T-helper 1 cell treated with Interleukin-12 subunit alpha and Interleukin-12 subunit beta and Interleukin-4 antibody, amounts not matched to agents 30 μg/mL and 1 μg/mL, for 36 hours (primary cell): Measurements from ENCODE around the gene TLCD1.
A peak's percentile ranks its signal among the peaks of the same experiment; 100 is the strongest.
"Not testable (repeated sequence)": the region's sequence is repeated elsewhere in the genome, so short reads cannot be mapped to it uniquely, and the experiment has no call there.

Experiments used
- H3K27ac Mint-ChIP-seq: one replicate; pipeline ENCODE4 v1.8.0; 2021; ENCODE audit warnings: mild to moderate bottlenecking, mixed read lengths
- H3K27me3 Mint-ChIP-seq: one replicate; pipeline ENCODE4 v1.8.0; 2021; ENCODE audit warnings: low read depth, mixed read lengths
- H3K36me3 Mint-ChIP-seq: one replicate; pipeline ENCODE4 v1.8.0; 2021; ENCODE audit warnings: low read depth, mixed read lengths
- H3K4me1 Mint-ChIP-seq: one replicate; pipeline ENCODE4 v1.8.0; 2021; ENCODE audit warnings: low read depth, mixed read lengths
- H3K4me3 Mint-ChIP-seq: one replicate; pipeline ENCODE4 v1.8.0; 2021; ENCODE audit warnings: mild to moderate bottlenecking, moderate library complexity, mixed read lengths
- H3K9me3 Mint-ChIP-seq: one replicate; pipeline ENCODE4 v1.8.0; 2021; ENCODE audit warnings: mixed read lengths

TLCD1 gene

DNA sequence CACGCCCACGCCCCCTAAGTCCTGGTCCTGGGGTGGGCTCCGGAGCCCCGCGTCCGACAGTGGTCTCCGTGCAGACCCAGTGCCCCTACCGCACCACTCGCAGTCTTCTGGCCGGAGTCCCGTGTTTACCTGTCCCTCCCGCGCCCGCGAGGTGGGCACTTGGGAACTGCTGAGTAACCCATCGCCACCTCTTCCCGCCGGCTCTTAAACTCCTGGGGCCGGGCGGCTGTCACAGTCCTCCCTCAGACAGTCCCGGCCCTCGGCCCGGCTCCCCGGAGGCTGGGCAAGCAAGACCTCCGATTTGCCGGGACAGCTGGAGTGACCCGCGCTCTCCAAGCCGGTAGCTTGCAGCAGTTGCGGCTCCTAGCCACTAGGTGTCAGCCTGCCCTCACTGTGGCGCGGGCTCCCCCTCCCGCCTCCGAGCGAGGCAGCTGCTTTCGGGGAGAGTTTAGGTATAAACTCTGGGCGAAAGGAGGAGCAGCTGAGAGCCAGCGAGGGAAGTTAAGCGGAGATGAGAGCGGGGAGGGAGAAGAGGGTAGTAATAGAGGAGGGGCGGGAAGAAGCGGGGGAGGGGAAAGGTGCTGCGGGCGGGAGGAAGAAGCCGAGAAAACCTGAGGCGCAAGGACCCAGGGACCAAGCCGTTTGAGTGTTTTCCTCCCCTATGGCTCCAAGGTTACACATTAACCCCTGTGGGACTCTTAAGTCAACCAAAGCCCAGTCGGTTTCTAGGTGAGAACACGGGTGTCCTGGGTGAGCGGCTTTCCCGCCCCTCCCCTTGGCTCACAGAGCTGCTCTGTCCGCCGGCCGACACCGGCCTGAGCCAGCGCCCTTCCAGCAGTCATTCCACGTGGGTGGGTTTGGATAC lies 826 bp upstream of the TLCD1 start:
- H3K4me3 Mint-ChIP-seq: peak overlapping the region; percentile 91
- H3K36me3 Mint-ChIP-seq: peaks cover 26% of the 10 kb centered on the region
- peak overlapping the region; percentile 97 for H3K27ac Mint-ChIP-seq
- no peaks in the 10 kb centered on the region for H3K9me3 Mint-ChIP-seq
- H3K27me3 Mint-ChIP-seq: no peaks in the 10 kb centered on the region
- peaks cover 45% of the 10 kb centered on the region for H3K4me1 Mint-ChIP-seq

DNA sequence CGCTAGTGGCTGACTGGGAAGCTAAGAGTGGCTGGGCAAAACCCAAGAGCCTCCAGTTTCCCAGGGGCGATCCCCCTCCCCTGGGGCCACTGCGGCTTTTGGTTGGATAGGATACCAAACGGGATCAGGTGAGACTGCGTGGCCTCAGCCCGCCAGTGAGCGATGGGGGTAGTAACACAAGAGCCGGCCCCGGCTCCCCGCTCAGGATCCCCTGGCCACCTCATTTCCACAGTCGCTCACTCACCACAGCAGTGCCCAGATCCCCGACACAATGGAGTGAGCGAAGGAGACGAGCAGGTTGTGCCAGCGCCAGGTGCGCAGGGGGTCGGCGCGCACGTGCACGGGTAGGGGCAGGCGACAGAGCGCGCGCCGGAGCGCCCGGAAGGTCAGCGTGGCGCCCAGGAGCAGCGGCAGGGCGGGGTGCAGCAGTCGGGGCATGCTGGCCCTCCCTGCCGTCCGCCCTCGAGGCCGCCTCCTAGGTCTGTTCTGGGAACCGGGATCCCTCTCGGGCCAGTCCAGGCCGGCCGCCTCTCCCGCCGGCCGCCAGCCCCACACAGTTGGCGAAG lies 290 bp downstream of the TLCD1 start:
- no peaks in the 10 kb centered on the region for H3K9me3 Mint-ChIP-seq
- H3K27ac Mint-ChIP-seq: peak overlapping the region; percentile 73
- H3K4me1 Mint-ChIP-seq: peaks cover 51% of the 10 kb centered on the region
- H3K27me3 Mint-ChIP-seq: no peaks in the 10 kb centered on the region
- H3K36me3 Mint-ChIP-seq: peaks cover 35% of the 10 kb centered on the region
- H3K4me3 Mint-ChIP-seq: peak overlapping the region; percentile 83

DNA sequence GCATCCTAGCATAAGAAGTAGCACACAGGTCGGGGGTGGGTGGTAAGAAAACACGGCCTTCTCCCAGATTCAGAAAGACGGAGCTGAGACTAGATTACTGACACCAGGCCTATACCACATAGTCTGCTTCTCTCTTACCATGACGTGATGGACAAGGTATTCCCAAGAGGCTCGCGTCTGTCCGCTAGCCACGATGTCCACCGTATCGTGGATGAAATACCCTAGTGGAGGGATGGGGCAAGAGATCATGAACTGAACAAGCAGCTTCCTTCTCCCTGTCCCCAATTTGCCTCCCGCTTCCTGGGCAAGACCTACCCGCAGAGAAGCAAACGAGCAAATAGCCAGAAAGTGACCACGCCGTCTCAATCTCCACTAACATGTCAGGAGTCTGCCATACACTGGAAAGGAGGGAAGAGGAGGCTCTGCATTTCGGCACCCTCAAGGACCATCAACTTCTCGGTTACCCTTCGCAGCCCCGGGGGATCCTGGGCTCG lies 820 bp downstream of the TLCD1 start:
- peaks cover 41% of the 10 kb centered on the region for H3K36me3 Mint-ChIP-seq
- peak overlapping the region; percentile 83 for H3K4me3 Mint-ChIP-seq
- no peaks in the 10 kb centered on the region for H3K27me3 Mint-ChIP-seq

DNA sequence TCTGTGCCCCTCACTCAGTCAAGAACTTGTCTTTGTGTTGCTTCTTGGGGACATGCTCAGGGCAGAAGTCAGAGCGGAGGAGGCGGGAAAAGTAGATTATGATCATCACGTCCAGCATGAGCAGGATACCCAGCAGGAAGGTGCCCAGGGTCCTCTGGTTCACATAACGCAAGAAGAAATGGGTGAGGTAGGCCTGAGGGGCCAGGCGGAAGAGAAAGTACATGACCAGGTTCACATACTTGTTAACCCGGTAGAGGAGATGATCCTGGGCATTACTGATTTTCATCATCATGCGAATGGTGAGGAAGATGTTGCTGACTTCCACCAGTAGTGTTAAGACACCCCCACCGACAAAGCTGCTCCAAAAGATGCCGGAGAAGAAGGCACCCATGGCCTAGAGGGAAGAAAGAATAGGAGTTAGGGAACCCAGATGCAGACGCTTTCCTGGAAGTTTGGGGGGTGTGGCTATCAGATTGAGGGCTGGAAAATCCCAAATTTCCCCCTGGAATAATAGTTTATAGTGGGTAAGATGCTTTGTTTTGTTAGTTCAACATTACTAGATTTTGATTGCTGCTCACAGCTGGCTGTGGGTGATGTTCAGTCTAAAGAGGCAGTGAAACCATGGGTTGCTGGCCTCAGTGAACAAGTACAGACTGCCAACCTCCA lies 1.4 kb downstream of the TLCD1 start:
- Mint-ChIP-seq H3K27ac (peak overlapping the region; percentile 73), H3K36me3 (peaks cover 46% of the 10 kb centered on the region), H3K4me1 (peaks cover 53% of the 10 kb centered on the region), H3K9me3 (no peaks in the 10 kb centered on the region), H3K27me3 (no peaks in the 10 kb centered on the region), H3K4me3 (peak overlapping the region; percentile 83)

More for the DNA sequence above, 820 bp downstream of the TLCD1 start:
- H3K27ac Mint-ChIP-seq: peak overlapping the region; percentile 73
- H3K4me1 Mint-ChIP-seq: peaks cover 54% of the 10 kb centered on the region
- no peaks in the 10 kb centered on the region for H3K9me3 Mint-ChIP-seq

DNA sequence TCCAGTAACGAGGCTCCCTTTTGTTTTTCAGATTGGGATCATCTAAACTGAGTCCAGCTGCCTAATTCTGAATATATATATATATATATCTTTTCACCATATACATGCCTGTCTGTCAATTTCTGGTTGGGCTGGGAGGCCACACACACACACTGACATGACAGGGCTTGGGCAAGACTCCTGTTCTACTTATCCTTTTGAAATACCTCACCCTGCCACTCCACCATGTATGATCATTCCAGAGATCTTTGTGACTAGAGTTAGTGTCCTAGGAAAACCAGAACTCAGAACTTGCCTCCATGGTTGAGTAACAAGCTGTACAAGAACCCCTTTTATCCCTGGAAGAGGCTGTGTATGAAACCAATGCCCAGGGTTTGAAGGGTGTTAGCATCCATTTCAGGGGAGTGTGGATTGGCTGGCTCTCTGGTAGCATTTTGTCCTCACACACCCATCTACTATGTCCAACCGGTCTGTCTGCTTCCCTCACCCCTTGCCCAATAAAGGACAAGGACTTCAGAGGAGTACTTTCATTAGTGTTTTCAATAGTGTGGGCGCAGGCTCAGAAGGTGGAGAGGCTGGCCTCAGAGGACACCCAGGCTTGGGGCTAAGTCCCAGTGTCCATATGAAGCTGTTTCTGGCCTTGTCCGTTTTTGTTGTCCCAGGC lies 2.1 kb downstream of the TLCD1 start:
- H3K36me3 Mint-ChIP-seq: peaks cover 46% of the 10 kb centered on the region
- peak overlapping the region; percentile 72 for H3K27ac Mint-ChIP-seq
- H3K4me1 Mint-ChIP-seq: peaks cover 53% of the 10 kb centered on the region
- H3K4me3 Mint-ChIP-seq: peak overlapping the region; percentile 83
- H3K27me3 Mint-ChIP-seq, H3K9me3 Mint-ChIP-seq: not testable (repeated sequence)

DNA sequence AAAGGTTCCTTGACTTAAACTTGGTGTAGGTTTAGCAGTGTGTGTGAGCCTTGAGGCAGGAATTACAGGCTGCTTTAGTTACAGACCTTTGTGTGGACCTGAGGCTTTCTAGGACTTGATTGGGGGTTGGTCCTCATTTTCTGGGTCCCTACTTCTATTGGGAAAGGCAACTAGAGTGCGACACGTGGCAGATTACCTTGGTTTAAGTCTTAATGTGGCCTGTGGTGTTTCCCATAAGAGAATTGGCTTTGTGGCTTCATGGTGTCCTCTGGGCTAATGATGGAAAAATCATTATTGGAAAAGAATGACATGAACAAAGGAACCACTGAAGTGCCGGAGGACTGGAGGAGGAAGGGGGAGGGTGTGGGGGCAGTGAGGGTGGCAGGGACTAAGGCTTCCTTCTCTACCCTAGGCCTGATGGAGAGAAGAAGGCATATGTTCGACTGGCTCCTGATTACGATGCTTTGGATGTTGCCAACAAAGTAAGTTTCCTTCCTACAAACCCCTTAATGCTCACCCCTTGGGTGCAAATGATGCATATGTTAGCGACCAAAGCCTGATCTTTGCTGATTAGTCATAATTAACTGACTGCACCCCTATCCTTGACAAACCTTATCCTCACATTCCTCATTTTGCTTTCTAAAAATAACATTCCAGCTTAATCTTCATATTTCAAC lies 2.7 kb downstream of the TLCD1 start:
- peak overlapping the region; percentile 37 for H3K4me3 Mint-ChIP-seq
- no peaks in the 10 kb centered on the region for H3K9me3 Mint-ChIP-seq
- H3K36me3 Mint-ChIP-seq: peaks cover 46% of the 10 kb centered on the region
- H3K27me3 Mint-ChIP-seq: peaks cover 7% of the 10 kb centered on the region
- H3K4me1 Mint-ChIP-seq: peaks cover 55% of the 10 kb centered on the region
- H3K27ac Mint-ChIP-seq: peak overlapping the region; percentile 72

DNA sequence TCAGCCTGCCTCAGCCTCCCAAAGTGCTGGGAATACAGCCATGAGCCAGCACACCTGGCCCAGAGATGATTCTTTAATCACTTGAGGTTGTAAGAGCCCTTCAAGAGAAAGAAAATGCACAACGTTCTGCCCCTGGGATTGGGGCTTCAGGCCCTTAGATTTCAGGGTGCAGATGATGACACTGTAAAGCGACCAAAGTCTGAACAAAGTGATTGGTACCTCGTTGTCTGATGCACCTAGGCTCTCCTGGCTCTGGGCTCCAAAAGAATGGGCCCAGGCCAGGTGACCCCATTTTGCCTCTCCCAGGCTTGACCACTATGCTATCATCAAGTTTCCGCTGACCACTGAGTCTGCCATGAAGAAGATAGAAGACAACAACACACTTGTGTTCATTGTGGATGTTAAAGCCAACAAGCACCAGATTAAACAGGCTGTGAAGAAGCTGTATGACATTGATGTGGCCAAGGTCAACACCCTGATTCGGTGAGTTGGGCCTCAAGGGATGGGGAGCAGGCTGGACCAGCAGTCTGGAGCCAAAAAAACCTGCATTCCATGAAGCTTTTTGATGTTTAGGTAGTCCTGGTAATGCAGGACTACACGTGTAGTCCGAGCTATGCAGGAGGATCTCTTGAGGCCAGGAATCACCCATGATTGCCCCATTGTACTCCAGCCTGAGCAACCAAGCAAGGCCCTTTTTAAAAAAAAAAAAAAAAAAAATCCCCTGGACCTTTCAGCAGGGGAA lies 3.4 kb downstream of the TLCD1 start:
- no peaks in the 10 kb centered on the region for H3K9me3 Mint-ChIP-seq
- peaks cover 46% of the 10 kb centered on the region for H3K36me3 Mint-ChIP-seq
- peak overlapping the region; percentile 44 for H3K4me3 Mint-ChIP-seq
- H3K27ac Mint-ChIP-seq: no peak overlapping the region
- H3K27me3 Mint-ChIP-seq: peaks cover 12% of the 10 kb centered on the region
- peaks cover 56% of the 10 kb centered on the region for H3K4me1 Mint-ChIP-seq

DNA sequence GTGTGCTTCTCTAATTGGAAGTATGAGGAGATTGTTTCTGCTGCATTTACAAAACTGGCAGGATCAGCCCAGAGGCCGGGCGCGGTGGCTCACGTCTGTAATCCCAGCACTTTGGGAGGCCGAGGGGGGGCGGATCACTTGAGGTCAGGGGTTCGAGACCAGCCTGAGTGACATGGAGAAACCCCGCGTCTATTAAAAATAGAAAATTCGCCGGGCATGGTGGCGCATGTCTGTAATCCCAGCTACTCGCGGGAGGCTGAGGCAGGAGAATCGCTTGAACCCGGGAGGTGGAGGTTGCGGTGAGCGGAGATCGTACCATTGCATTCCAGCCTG lies 5.1 kb downstream of the TLCD1 start:
- Mint-ChIP-seq H3K4me3 (peak overlapping the region; percentile 97), H3K4me1 (peaks cover 48% of the 10 kb centered on the region), H3K27ac (peak overlapping the region; percentile 96), H3K36me3 (peaks cover 46% of the 10 kb centered on the region), H3K27me3 (peaks cover 18% of the 10 kb centered on the region)
- H3K9me3 Mint-ChIP-seq: not testable (repeated sequence)

DNA sequence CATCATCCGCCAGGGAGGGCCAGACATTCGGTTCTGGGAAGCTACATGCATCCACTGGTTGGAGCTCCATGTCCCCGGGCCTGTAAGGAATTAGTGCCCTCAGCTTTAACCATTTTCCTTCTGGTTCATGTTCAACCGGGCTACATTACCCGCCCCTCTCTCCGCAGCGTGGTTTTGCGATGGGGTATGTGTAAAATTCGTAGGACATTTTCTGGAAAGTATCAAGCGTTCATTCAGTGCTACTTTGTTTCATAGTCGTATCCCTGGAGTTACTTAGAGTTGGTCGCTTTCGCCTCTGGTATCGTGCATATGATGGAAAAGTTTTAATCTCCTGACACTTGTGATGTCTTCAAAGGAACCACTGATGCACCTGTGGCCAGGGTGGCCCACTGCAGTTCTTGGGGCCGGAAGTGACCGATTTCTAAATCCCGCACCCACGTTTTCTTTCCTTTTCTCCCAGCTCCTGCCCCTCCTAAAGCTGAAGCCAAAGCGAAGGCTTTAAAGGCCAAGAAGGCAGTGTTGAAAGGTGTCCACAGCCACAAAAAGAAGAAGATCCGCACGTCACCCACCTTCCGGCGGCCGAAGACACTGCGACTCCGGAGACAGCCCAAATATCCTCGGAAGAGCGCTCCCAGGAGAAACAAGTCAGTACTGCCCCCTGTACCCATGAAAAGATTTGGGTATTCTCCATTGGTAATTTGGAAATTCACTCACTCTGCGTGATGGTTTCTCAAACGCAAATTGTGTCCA lies 5.6 kb downstream of the TLCD1 start:
- Mint-ChIP-seq H3K9me3 (no peaks in the 10 kb centered on the region), H3K27me3 (peaks cover 24% of the 10 kb centered on the region), H3K27ac (peak overlapping the region; percentile 96), H3K4me3 (peak overlapping the region; percentile 97), H3K4me1 (peaks cover 45% of the 10 kb centered on the region), H3K36me3 (peaks cover 46% of the 10 kb centered on the region)

DNA sequence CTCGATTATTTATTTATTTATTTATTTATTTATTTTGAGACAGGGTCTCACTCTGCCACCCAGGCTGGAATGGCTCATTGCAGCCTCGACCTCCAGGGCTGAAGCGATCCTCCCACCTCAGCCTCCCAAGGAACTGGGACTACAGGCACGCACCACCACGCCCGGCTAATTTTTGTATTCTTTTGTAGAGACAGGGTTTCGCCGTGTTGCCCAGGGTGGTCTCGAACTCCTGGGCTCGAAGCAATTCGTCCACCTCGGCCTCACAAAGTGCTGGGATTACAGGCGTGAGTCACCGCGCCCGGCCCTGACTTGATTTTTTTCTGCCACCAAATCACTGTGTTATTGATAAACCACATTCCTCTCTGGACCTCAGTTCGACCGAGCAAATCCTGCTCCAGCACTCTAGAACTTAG lies 7.0 kb downstream of the TLCD1 start:
- peak overlapping the region; percentile 96 for H3K27ac Mint-ChIP-seq
- peak overlapping the region; percentile 97 for H3K4me3 Mint-ChIP-seq
- H3K27me3 Mint-ChIP-seq: peaks cover 35% of the 10 kb centered on the region
- H3K4me1 Mint-ChIP-seq: peaks cover 34% of the 10 kb centered on the region
- H3K36me3 Mint-ChIP-seq: peaks cover 35% of the 10 kb centered on the region
- H3K9me3 Mint-ChIP-seq: no peaks in the 10 kb centered on the region

DNA sequence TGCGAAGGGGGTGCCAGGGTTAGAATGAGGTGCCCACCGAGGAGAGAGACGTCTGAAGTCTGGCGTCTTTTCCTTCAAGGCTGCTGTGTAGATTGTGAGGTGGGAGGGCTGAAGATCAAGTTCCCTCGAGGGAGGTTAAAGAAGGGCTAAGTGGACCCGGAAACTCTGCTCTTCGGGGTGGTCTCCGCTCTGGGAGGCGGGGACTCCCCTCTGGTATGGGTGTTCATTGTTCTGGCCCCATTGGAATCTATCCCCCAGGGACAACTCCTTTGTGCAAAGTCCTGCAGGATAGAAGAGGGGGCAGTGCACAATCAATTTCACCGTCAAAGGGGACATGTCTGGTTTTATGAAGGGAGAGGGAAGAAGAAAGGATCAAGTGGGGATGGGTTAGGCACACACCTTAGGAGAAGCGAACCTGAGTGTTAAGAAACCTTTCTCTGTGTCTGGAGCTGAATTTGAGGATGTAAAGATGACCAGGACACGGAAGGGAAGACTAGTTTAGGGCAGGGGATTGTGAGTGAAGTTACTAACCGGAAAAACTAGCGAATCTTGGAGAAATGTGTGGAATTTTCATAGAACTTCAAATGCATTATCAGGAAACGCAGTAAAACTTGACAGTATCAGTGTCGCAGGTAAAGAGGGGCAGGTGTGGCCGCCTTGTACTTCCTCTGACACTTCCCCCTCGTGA lies 7.6 kb downstream of the TLCD1 start:
- peaks cover 29% of the 10 kb centered on the region for H3K36me3 Mint-ChIP-seq
- peak overlapping the region; percentile 84 for H3K27ac Mint-ChIP-seq
- peak overlapping the region; percentile 72 for H3K4me3 Mint-ChIP-seq
- H3K9me3 Mint-ChIP-seq: no peaks in the 10 kb centered on the region
- H3K27me3 Mint-ChIP-seq: peaks cover 35% of the 10 kb centered on the region
- H3K4me1 Mint-ChIP-seq: peaks cover 31% of the 10 kb centered on the region

DNA sequence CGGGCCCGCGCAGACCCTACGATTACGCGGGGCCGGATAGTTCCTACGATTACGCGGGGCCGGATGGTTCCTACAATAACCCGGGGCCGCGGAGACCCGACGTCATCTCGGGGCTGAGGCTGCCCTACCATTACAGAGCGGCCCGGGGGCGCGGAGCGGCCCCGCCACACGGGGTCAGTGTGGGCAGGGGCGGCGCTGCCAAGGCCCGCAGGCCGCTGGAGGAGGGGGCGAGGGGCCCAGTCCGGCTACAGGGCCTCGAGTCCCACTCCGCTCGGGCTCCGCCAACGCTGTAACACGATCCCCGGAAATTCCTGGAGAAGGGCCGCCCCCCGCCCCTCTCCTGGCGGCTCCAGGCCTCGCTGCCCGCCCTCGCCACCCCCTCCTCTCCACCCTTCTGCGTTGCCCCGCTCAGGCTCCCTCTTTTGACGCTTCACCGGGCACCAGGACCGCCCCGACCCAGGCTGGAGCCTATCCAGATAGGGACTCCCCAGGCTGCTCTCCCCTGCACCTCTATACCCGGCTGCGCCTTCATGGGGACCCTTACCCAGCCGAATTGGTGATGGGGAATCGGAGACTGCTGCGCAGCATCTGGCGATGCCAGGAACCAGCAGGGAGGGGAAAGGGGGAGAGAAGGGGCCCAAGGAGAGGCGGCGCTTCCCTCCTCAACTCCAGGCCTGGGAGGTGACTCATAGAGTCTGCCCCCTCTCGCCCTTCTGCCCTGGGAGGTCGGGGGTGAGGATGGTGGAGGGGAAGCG lies 8.3 kb downstream of the TLCD1 start, which contains the start of gene RAB34:
Gene RAB34, minus strand, starts transcription at position 291 of the 755 bp plus-strand sequence. CDS start 602 bp downstream, outside the sequence.
- Mint-ChIP-seq H3K9me3 (no peaks in the 10 kb centered on the region), H3K4me3 (peak within 1 kb of the TSS; percentile 72), H3K27me3 (peaks cover 35% of the 10 kb centered on the region)

More for the DNA sequence above, 8.3 kb downstream of the TLCD1 start, which contains the start of gene RAB34:
- H3K36me3 Mint-ChIP-seq: peaks cover 27% of the 10 kb centered on the region
- peak within 1 kb of the TSS; percentile 84 for H3K27ac Mint-ChIP-seq
- peaks cover 31% of the 10 kb centered on the region for H3K4me1 Mint-ChIP-seq
